ENCODE results near the gene NUCKS1. TPM values are rescaled to one million over a fixed set of nuclear protein-coding genes. Genes with fewer than 3 reads are reported as not detected.
"Not testable (repeated sequence)": the region's sequence is repeated elsewhere in the genome, so short reads cannot be mapped to it uniquely, and the experiment has no call there.

The NUCKS1 gene
- total RNA-seq, 1 donor from 2014 or later: 700 TPM

DNA sequence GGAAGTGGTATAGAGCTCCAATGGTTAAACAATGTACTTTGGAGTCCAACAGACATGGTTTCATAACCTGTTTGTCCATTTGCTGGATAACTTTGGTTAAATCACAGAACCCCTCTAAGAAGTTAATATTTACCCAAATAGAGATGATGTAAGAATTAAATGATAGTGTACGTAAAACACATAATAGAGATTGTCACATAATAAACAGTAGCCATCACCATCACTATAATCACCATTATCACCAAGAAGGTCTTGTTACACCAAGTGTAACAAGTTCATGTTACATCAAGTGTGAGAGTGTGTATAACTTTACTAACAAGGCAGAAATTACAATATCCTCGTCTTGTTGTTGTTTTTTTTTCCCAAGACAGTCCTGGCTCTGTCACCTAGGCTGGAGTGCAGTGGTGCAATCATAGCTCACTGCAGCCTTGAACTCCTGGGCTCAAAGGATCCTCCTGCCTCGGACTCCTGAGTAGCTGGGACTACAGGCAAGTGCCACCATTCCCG, 23.3 kb downstream of the NUCKS1 start:
- Mint-ChIP-seq H3K4me1 (no peaks in the 10 kb centered on the region), H3K9me3 (no peaks in the 10 kb centered on the region), H3K4me3 (no peak overlapping the region), H3K27me3 (ENCODE audit: insufficient read depth, low read depth) (no peaks in the 10 kb centered on the region), H3K27ac (no peak overlapping the region), H3K36me3 (peaks cover 35% of the 10 kb centered on the region)
- H3K79me2 ChIP-seq (ENCODE audit: low read depth): peaks cover 99% of the 10 kb centered on the region
- no peak overlapping the region for H3K4me3 ChIP-seq
- no peaks in the 10 kb centered on the region for H3K27me3 ChIP-seq
- peaks cover 83% of the 10 kb centered on the region for H3F3A ChIP-seq (ENCODE audit: low read depth)
- H3K4me1 ChIP-seq: no peaks in the 10 kb centered on the region
- TF ChIP-seq EZH2phosphoT487 (IDR thresholded peaks at IDR 0.05) (no peak), EZH2 (IDR thresholded peaks at IDR 0.05) (no peak)
- TF ChIP-seq, protein P1, sequence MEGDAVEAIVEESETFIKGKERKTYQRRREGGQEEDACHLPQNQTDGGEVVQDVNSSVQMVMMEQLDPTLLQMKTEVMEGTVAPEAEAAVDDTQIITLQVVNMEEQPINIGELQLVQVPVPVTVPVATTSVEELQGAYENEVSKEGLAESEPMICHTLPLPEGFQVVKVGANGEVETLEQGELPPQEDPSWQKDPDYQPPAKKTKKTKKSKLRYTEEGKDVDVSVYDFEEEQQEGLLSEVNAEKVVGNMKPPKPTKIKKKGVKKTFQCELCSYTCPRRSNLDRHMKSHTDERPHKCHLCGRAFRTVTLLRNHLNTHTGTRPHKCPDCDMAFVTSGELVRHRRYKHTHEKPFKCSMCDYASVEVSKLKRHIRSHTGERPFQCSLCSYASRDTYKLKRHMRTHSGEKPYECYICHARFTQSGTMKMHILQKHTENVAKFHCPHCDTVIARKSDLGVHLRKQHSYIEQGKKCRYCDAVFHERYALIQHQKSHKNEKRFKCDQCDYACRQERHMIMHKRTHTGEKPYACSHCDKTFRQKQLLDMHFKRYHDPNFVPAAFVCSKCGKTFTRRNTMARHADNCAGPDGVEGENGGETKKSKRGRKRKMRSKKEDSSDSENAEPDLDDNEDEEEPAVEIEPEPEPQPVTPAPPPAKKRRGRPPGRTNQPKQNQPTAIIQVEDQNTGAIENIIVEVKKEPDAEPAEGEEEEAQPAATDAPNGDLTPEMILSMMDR (IDR thresholded peaks at IDR 0.05): no peak
- H2AFZ ChIP-seq (replicated peaks): no peak overlapping the region
- H4K20me1 ChIP-seq (ENCODE audit: low read depth): peaks cover 94% of the 10 kb centered on the region
- H3K9me3 ChIP-seq (ENCODE audit: low read depth): no peaks in the 10 kb centered on the region
- H3K27ac ChIP-seq: no peak overlapping the region
- no peak overlapping the region for H3K4me2 ChIP-seq
- no peak overlapping the region for H3K9ac ChIP-seq
- DNase-seq (ENCODE audit: low spot score): no peak
- peaks cover 26% of the 10 kb centered on the region for H3K36me3 ChIP-seq

DNA sequence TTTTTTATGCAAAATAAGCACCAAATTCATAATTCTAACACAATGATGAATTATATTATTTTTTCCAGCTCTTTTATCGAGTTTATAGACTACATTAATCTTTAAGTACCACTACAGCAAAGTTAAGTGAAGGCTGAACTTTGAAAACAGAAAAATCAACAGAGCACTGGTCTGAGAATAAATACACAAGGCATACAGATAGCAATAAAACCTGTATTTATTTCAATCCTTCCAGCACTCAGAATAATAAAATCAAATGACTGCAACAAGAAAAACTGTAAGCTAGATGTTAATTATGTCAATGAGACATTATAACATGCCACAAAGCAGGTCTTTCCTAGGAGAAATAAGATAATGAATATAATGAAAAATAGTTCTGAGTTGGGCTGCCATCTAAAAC, 24.5 kb downstream of the NUCKS1 start:
- H3K9ac ChIP-seq: no peak overlapping the region
- Mint-ChIP-seq H3K27ac (no peak overlapping the region), H3K27me3 (ENCODE audit: insufficient read depth, low read depth) (no peaks in the 10 kb centered on the region), H3K36me3 (peaks cover 34% of the 10 kb centered on the region), H3K4me3 (no peak overlapping the region), H3K9me3 (no peaks in the 10 kb centered on the region), H3K4me1 (no peaks in the 10 kb centered on the region)
- no peak overlapping the region for H3K4me3 ChIP-seq
- no peaks in the 10 kb centered on the region for H3K27me3 ChIP-seq
- no peaks in the 10 kb centered on the region for H3K9me3 ChIP-seq (ENCODE audit: low read depth)
- H3K27ac ChIP-seq: no peak overlapping the region
- H3K4me2 ChIP-seq: no peak overlapping the region
- peaks cover 86% of the 10 kb centered on the region for H3F3A ChIP-seq (ENCODE audit: low read depth)
- TF ChIP-seq EZH2 (IDR thresholded peaks at IDR 0.05) (no peak), EZH2phosphoT487 (IDR thresholded peaks at IDR 0.05) (no peak)
- TF ChIP-seq, protein P1 (IDR thresholded peaks at IDR 0.05): no peak
- H4K20me1 ChIP-seq (ENCODE audit: low read depth): peaks cover 93% of the 10 kb centered on the region
- no peak for DNase-seq (ENCODE audit: low spot score)
- H3K79me2 ChIP-seq (ENCODE audit: low read depth): peaks cover 98% of the 10 kb centered on the region
- H3K36me3 ChIP-seq: peaks cover 24% of the 10 kb centered on the region
- H2AFZ ChIP-seq (replicated peaks): no peak overlapping the region
- H3K4me1 ChIP-seq: no peaks in the 10 kb centered on the region

DNA sequence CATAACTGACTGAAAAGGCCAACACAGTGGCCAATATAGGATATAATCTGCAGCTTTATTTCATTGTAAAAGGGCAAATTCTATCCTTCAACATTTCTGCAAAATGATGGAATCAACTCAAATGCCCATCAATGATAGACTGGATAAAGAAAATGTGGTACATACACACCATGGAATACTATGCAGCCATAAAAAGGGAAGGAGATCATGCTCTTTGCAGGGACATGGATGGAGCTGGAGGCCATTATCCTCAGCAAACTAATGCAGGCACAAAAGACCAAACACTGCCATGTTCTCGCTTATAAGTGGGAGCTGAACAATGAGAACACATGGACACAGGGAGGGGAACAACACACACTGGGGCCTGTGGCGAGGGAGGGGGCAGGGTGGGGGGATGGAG, 29.2 kb downstream of the NUCKS1 start:
- H3K27me3 ChIP-seq; H3K27ac Mint-ChIP-seq; H3K27ac ChIP-seq; H3K27me3 Mint-ChIP-seq (ENCODE audit: insufficient read depth, low read depth); H3K4me2 ChIP-seq; H3K9me3 Mint-ChIP-seq; H3K4me3 ChIP-seq; H3K9me3 ChIP-seq (ENCODE audit: low read depth); H3K4me1 Mint-ChIP-seq; H3K9ac ChIP-seq; DNase-seq (ENCODE audit: low spot score); H3K4me3 Mint-ChIP-seq; H2AFZ ChIP-seq (replicated peaks); H3K4me1 ChIP-seq: not testable (repeated sequence)
- Histone ChIP-seq H3K36me3 (peaks cover 55% of the 10 kb centered on the region), H4K20me1 (ENCODE audit: low read depth) (peaks cover 75% of the 10 kb centered on the region), H3F3A (ENCODE audit: low read depth) (peaks cover 86% of the 10 kb centered on the region), H3K79me2 (ENCODE audit: low read depth) (peaks cover 62% of the 10 kb centered on the region)
- H3K36me3 Mint-ChIP-seq: peaks cover 41% of the 10 kb centered on the region

DNA sequence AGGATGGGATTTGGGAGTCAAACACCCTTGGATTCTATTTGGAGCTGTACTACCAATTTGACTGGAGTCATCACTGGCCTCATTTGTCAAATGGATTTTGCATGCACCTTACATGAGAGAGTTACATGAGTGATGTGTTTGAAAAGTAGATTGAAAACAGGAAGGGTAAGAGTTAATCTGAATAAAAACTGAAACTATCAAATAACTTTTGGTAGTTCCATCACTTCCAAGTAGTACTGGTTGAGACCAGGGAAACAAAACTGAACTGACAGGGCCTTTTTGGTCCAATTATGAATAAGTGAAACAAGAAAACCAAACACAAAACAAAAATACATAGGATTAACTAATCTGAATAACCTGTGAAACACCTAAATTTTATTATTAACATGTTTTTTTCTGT, 30.2 kb downstream of the NUCKS1 start:
- Histone ChIP-seq H3K79me2 (ENCODE audit: low read depth) (peaks cover 52% of the 10 kb centered on the region), H4K20me1 (ENCODE audit: low read depth) (peaks cover 75% of the 10 kb centered on the region), H3K9ac (no peak overlapping the region), H3K9me3 (ENCODE audit: low read depth) (no peaks in the 10 kb centered on the region), H3K4me2 (no peak overlapping the region), H3K27me3 (no peaks in the 10 kb centered on the region), H3F3A (ENCODE audit: low read depth) (peaks cover 87% of the 10 kb centered on the region), H3K36me3 (peaks cover 50% of the 10 kb centered on the region), H2AFZ (replicated peaks) (no peak overlapping the region), H3K4me1 (no peaks in the 10 kb centered on the region), H3K27ac (no peak overlapping the region), H3K4me3 (no peak overlapping the region)
- Mint-ChIP-seq H3K4me1 (peaks cover 2% of the 10 kb centered on the region), H3K36me3 (peaks cover 40% of the 10 kb centered on the region), H3K27me3 (ENCODE audit: insufficient read depth, low read depth) (peaks cover 4% of the 10 kb centered on the region), H3K27ac (no peak overlapping the region), H3K9me3 (no peaks in the 10 kb centered on the region), H3K4me3 (no peak overlapping the region)
- TF ChIP-seq EZH2phosphoT487 (IDR thresholded peaks at IDR 0.05) (no peak), EZH2 (IDR thresholded peaks at IDR 0.05) (no peak)
- TF ChIP-seq, protein P1 (IDR thresholded peaks at IDR 0.05): no peak
- DNase-seq (ENCODE audit: low spot score): no peak
